Endodermal cell (in vitro differentiated cells): ENCODE measurements around the gene CDC42EP1. TPM values are rescaled to one million over a fixed set of nuclear protein-coding genes. Genes with fewer than 3 reads are reported as not detected.
"Not testable (repeated sequence)": the region's sequence is repeated elsewhere in the genome, so short reads cannot be mapped to it uniquely, and the experiment has no call there.

ENCODE experiments used
- DNase-seq: peaks from one replicate; pipeline ENCODE4 v3.0.0-alpha.2; 2017
- H3K27ac ChIP-seq: 2 replicates; pipeline ENCODE4 v1.5.1; 2013; ENCODE audit warnings: mild to moderate bottlenecking, low read depth, low read length, moderate library complexity
- H3K27me3 ChIP-seq: 2 replicates; pipeline ENCODE4 v1.6.1; 2013; ENCODE audit warnings: mild to moderate bottlenecking, low read length, moderate library complexity; ENCODE audit not compliant: insufficient read depth, control insufficient read depth, poor library complexity, severe bottlenecking
- H3K36me3 ChIP-seq: 2 replicates; pipeline ENCODE4 v1.7.0; 2013; ENCODE audit warnings: mild to moderate bottlenecking, low read length, moderate library complexity; ENCODE audit not compliant: control insufficient read depth, insufficient read depth
- H3K4me1 ChIP-seq: one replicate; pipeline ENCODE4 v1.7.0; 2013; ENCODE audit warnings: low read length; ENCODE audit not compliant: control insufficient read depth, insufficient read depth
- H3K4me3 ChIP-seq: 2 replicates; pipeline ENCODE4 v1.5.1; 2013; ENCODE audit warnings: mild to moderate bottlenecking, low read length, moderate library complexity
- H3K9ac ChIP-seq: 2 replicates; pipeline ENCODE4 v1.6.1; 2013; ENCODE audit warnings: mild to moderate bottlenecking, low read length, moderate library complexity; ENCODE audit not compliant: poor library complexity, severe bottlenecking; ENCODE audit errors: extremely low read depth
- H3K9me3 ChIP-seq: 2 replicates; pipeline ENCODE4 v1.6.1; 2013; ENCODE audit warnings: mild to moderate bottlenecking, low read length, moderate library complexity; ENCODE audit not compliant: control insufficient read depth
- H3K27ac Mint-ChIP-seq: 2 replicates; pipeline ENCODE4 v1.8.0; 2020; ENCODE audit warnings: mixed read lengths
- H3K27me3 Mint-ChIP-seq: 2 replicates; pipeline ENCODE4 v1.8.0; 2021; ENCODE audit warnings: mild to moderate bottlenecking, mixed read lengths; ENCODE audit not compliant: insufficient read depth
- H3K36me3 Mint-ChIP-seq: 2 replicates; pipeline ENCODE4 v1.8.0; 2020; ENCODE audit warnings: low read depth, mixed read lengths
- H3K4me1 Mint-ChIP-seq: 2 replicates; pipeline ENCODE4 v1.8.0; 2020; ENCODE audit warnings: mixed read lengths
- H3K4me3 Mint-ChIP-seq: 2 replicates; pipeline ENCODE4 v1.8.0; 2020; ENCODE audit warnings: mild to moderate bottlenecking, moderate library complexity, mixed read lengths
- H3K9me3 Mint-ChIP-seq: 2 replicates; pipeline ENCODE4 v1.8.0; 2020; ENCODE audit warnings: mild to moderate bottlenecking, mixed read lengths
- CTCF ChIP-seq: fragments of 200-600 bp; sonication (generic); conservative IDR thresholded peaks from 2 replicates; pipeline ENCODE4 v1.5.0; 2021; ENCODE audit warnings: antibody characterized with exemption, mild to moderate bottlenecking
- WGBS, 2 experiments: methylation state at CpG; one replicate each; pipeline versions ENCODE4 v1.1.5 to v1.1.7; 2013; ENCODE audit warnings: missing lambda C conversion rate in 2 of 2, mixed read lengths in 1 of 2; ENCODE audit not compliant: insufficient coverage in 1 of 2, insufficient read length in 1 of 2; 5-methylcytosine and 5-hydroxymethylcytosine counted together
- total RNA-seq, 2 donors: library from RNA; stranded (reverse); fragmentation: NEBNext Ultra II Directional in 1 of 2; extraction: Animal tissue kit (Norgen Biotek cat#: 25700) in 1 of 2; gene quantifications; 2 replicates in 1 of 2; 3 replicates in 1 of 2; pipeline ENCODE4 v1.2.1, GENCODE V29; 2021

The CDC42EP1 gene
- total RNA-seq, 2 donors from 2014 or later: 45.0 to 45.1 TPM

- no peak for DNase-seq
- H3K4me1 ChIP-seq: no peaks in the 10 kb centered on the region
- no peaks in the 10 kb centered on the region for H3K9me3 Mint-ChIP-seq
- no peak overlapping the region for H3K27ac ChIP-seq
- H3K27me3 ChIP-seq: no peaks in the 10 kb centered on the region
- H3K27ac Mint-ChIP-seq: no peak overlapping the region
- H3K36me3 Mint-ChIP-seq: no peaks in the 10 kb centered on the region
- peaks cover 1% of the 10 kb centered on the region for H3K27me3 Mint-ChIP-seq
- H3K4me3 Mint-ChIP-seq: no peak overlapping the region
- peaks cover 8% of the 10 kb centered on the region for H3K4me1 Mint-ChIP-seq
- H3K9ac ChIP-seq: no peak overlapping the region
- H3K4me3 ChIP-seq: no peak overlapping the region
- H3K9me3 ChIP-seq: no peaks in the 10 kb centered on the region
- 90 to 95% methylated on average over 3 to 4 of the region's 6 CpGs for WGBS, 2 experiments
- no peak for TF ChIP-seq CTCF
- H3K36me3 ChIP-seq: no peaks in the 10 kb centered on the region
These were observed 25.1 kb upstream of the CDC42EP1 start for GRCh38 chr22:37535159-37535558.

- Histone ChIP-seq H3K36me3 (no peaks in the 10 kb centered on the region), H3K27me3 (no peaks in the 10 kb centered on the region), H3K9ac (no peak overlapping the region), H3K4me1 (no peaks in the 10 kb centered on the region), H3K4me3 (no peak overlapping the region), H3K9me3 (no peaks in the 10 kb centered on the region), H3K27ac (no peak overlapping the region)
- TF ChIP-seq CTCF: peak; percentile 98
- H3K27ac Mint-ChIP-seq: peak overlapping the region; percentile 42
- peaks cover 20% of the 10 kb centered on the region for H3K4me1 Mint-ChIP-seq
- DNase-seq: peak; percentile 99
- 48 to 57% methylated on average over 11 to 20 of the region's 20 CpGs for WGBS, 2 experiments
- H3K27me3 Mint-ChIP-seq: peaks cover 3% of the 10 kb centered on the region
- no peak overlapping the region for H3K4me3 Mint-ChIP-seq
- H3K9me3 Mint-ChIP-seq: no peaks in the 10 kb centered on the region
- no peaks in the 10 kb centered on the region for H3K36me3 Mint-ChIP-seq
These were observed 21.5 kb upstream of the CDC42EP1 start for GRCh38 chr22:37538590-37539357.

DNA sequence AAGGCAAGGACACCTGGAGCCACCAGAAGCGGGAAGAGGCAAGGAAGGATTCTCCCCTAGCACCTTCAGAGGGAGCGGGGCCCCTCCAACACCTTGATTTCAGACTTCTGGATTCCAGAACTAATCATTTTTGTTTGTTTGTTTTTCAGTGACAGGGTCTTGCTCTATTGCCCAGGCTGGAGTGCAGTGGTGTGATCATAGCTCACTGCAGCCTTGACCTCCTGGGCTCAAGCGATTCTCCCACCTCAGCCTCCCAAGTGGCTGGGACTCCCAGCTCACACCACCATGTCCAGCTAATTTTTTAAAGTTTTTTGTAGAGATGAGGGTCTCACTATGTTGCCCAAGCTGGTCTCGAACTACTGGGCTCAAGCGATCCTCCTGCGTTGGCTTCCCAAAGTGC lies 20.5 kb upstream of the CDC42EP1 start:
- H3K36me3 Mint-ChIP-seq, H3K9me3 Mint-ChIP-seq: not testable (repeated sequence)
- 94 to 97% methylated on average over 5 to 6 of the region's 6 CpGs for WGBS, 2 experiments

GRCh38 chr22:37542416-37542815 lies 17.9 kb upstream of the CDC42EP1 start:
- not testable (repeated sequence) for H3K4me3 Mint-ChIP-seq, H3K36me3 ChIP-seq, H3K9me3 Mint-ChIP-seq, H3K4me1 ChIP-seq, H3K9me3 ChIP-seq, H3K27me3 ChIP-seq, H3K36me3 Mint-ChIP-seq, H3K9ac ChIP-seq, DNase-seq, H3K27ac ChIP-seq, H3K4me3 ChIP-seq, H3K27ac Mint-ChIP-seq, H3K27me3 Mint-ChIP-seq
- H3K4me1 Mint-ChIP-seq: peaks cover 34% of the 10 kb centered on the region
- 91 to 93% methylated on average over 3 to 4 of the region's 4 CpGs for WGBS, 2 experiments

More for the DNA sequence above, 20.5 kb upstream of the CDC42EP1 start:
- not testable (repeated sequence) for H3K4me3 ChIP-seq, DNase-seq, H3K27me3 ChIP-seq, H3K27ac Mint-ChIP-seq, H3K36me3 ChIP-seq, H3K4me3 Mint-ChIP-seq, H3K27ac ChIP-seq, H3K27me3 Mint-ChIP-seq, H3K4me1 ChIP-seq, H3K9ac ChIP-seq, H3K9me3 ChIP-seq
- H3K4me1 Mint-ChIP-seq: peaks cover 20% of the 10 kb centered on the region
